MM.1S (cell line): ENCODE data around the gene TP53BP2.

Source experiments
- EZH2 ChIP-seq: fragments of 300-600 bp; sonication (generic); optimal IDR thresholded peaks from 2 replicates; pipeline ENCODE3; 2017; ENCODE audit warnings: low read depth, mild to moderate bottlenecking, antibody characterized with exemption, low read length, mixed read lengths
- EZH2phosphoT487 ChIP-seq: fragments of 300-600 bp; sonication (generic); IDR thresholded peaks from 2 replicates; pipeline ENCODE4 v1.6.1; 2018; ENCODE audit warnings: antibody characterized with exemption, low read length
- TF ChIP-seq, protein P1 (sequence below): fragments of 300-600 bp; sonication (generic); IDR thresholded peaks from 2 replicates; pipeline ENCODE4 v1.5.1; 2016; ENCODE audit warnings: antibody characterized with exemption, low read length, mixed read lengths

DNA sequence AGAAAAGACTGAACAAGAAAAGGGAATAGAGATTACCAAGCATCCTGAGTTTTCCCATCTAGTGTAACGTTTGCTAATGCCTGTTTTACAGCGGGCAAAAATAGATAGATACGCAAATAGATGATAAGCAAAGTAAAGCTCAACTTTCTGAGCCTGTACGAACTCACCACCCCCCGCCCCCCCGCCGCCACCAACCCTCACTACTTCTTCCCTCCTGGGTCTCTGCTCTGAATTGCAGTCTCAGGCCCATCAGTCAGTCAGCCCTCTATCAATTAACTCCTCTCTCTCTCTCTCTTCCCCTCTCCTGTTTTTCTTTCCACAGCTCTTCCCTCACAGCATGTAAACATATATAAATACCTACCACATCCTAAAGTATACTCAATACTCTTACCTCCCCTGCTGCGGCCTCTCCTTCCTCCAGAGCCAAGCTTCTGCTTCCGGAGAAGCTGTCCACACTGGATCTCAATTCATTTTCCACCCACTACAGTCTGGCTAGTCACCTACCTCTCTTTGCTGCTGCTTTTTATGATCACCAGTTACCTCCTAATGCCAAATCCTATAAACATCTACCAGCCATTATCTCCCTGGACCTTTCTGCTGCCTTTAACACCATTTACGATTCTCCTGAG is 68.8 kb downstream of the TP53BP2 start:
- TF ChIP-seq, protein P1, sequence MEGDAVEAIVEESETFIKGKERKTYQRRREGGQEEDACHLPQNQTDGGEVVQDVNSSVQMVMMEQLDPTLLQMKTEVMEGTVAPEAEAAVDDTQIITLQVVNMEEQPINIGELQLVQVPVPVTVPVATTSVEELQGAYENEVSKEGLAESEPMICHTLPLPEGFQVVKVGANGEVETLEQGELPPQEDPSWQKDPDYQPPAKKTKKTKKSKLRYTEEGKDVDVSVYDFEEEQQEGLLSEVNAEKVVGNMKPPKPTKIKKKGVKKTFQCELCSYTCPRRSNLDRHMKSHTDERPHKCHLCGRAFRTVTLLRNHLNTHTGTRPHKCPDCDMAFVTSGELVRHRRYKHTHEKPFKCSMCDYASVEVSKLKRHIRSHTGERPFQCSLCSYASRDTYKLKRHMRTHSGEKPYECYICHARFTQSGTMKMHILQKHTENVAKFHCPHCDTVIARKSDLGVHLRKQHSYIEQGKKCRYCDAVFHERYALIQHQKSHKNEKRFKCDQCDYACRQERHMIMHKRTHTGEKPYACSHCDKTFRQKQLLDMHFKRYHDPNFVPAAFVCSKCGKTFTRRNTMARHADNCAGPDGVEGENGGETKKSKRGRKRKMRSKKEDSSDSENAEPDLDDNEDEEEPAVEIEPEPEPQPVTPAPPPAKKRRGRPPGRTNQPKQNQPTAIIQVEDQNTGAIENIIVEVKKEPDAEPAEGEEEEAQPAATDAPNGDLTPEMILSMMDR: no peak
- no peak for TF ChIP-seq EZH2phosphoT487
- no peak for TF ChIP-seq EZH2
